Activated CD4-positive, alpha-beta memory T cell treated with anti-CD3 and anti-CD28 coated beads, Interleukin-2, amount 10 ng/mL, durations not matched to agents 7 days and 5 days (primary cell): ENCODE results near the gene SIGLEC8. TPM values are rescaled to one million over a fixed set of nuclear protein-coding genes. Genes with fewer than 3 reads are reported as not detected.
A peak's percentile ranks its signal among the peaks of the same experiment; 100 is the strongest.
"Not testable (repeated sequence)": the region's sequence is repeated elsewhere in the genome, so short reads cannot be mapped to it uniquely, and the experiment has no call there.

Source experiments
- CTCF ChIA-PET: fragments of 350-600 bp; sonication (Branson Sonifier 250); formaldehyde crosslinking; loops from one replicate; lab custom pipeline; 2021; ENCODE audit warnings: antibody characterized with exemption, inconsistent platforms; lab: Charles Lee
- POLR2A ChIA-PET: fragments of 350-600 bp; sonication (Branson Sonifier 250); formaldehyde crosslinking; loops from one replicate; lab custom pipeline; 2021; ENCODE audit warnings: antibody characterized with exemption; lab: Charles Lee
- DNase-seq: peaks from one replicate; pipeline ENCODE4 v3.0.0-alpha.2; 2020
- H3K27ac Mint-ChIP-seq: one replicate; pipeline ENCODE4 v1.8.0; 2021; ENCODE audit warnings: mild to moderate bottlenecking, mixed read lengths
- H3K27me3 Mint-ChIP-seq: one replicate; pipeline ENCODE4 v1.8.0; 2021; ENCODE audit warnings: mixed read lengths
- H3K36me3 Mint-ChIP-seq: one replicate; pipeline ENCODE4 v1.8.0; 2021; ENCODE audit warnings: low read depth, mixed read lengths
- H3K4me1 Mint-ChIP-seq: one replicate; pipeline ENCODE4 v1.8.0; 2021; ENCODE audit warnings: mixed read lengths
- H3K4me3 Mint-ChIP-seq: one replicate; pipeline ENCODE4 v1.8.0; 2021; ENCODE audit warnings: mild to moderate bottlenecking, mixed read lengths
- H3K9me3 Mint-ChIP-seq: one replicate; pipeline ENCODE4 v1.8.0; 2021; ENCODE audit warnings: mixed read lengths
- total RNA-seq, 2 experiments: library from RNA; stranded (reverse); gene quantifications; one replicate each; pipeline ENCODE4 v1.2.3, GENCODE V29; 2021

Gene SIGLEC8
- total RNA-seq, 2 experiments from 2014 or later: not detected

GRCh38 chr19:51431124-51431523 is 27.1 kb downstream of the SIGLEC8 start:
- H3K36me3 Mint-ChIP-seq: no peaks in the 10 kb centered on the region
- no peak for DNase-seq
- peaks cover 16% of the 10 kb centered on the region for H3K27me3 Mint-ChIP-seq
- H3K4me1 Mint-ChIP-seq: no peaks in the 10 kb centered on the region
- H3K27ac Mint-ChIP-seq: no peak overlapping the region
- H3K4me3 Mint-ChIP-seq: no peak overlapping the region
- ChIA-PET CTCF (no interaction called here), POLR2A (no interaction called here)
- no peaks in the 10 kb centered on the region for H3K9me3 Mint-ChIP-seq

GRCh38 chr19:51430221-51430620 is 28.0 kb downstream of the SIGLEC8 start:
- H3K27me3 Mint-ChIP-seq: peaks cover 10% of the 10 kb centered on the region
- no peaks in the 10 kb centered on the region for H3K36me3 Mint-ChIP-seq
- CTCF ChIA-PET: no interaction called here
- no peak overlapping the region for H3K27ac Mint-ChIP-seq
- no peaks in the 10 kb centered on the region for H3K9me3 Mint-ChIP-seq
- H3K4me3 Mint-ChIP-seq: no peak overlapping the region
- no peak for DNase-seq
- H3K4me1 Mint-ChIP-seq: no peaks in the 10 kb centered on the region
- POLR2A ChIA-PET: no interaction called here

- no peak overlapping the region for H3K27ac Mint-ChIP-seq
- H3K4me1 Mint-ChIP-seq: no peaks in the 10 kb centered on the region
- no peak for DNase-seq
- ChIA-PET CTCF (interaction anchor here (0.8 to 1.2 kb wide), 2 partner anchors 11 to 379 kb away, joined by 3 to 7 read pairs; no protein-coding TSS in a partner anchor), POLR2A (no interaction called here)
- no peak overlapping the region for H3K4me3 Mint-ChIP-seq
- no peaks in the 10 kb centered on the region for H3K36me3 Mint-ChIP-seq
- H3K9me3 Mint-ChIP-seq: no peaks in the 10 kb centered on the region
- H3K27me3 Mint-ChIP-seq: peaks cover 8% of the 10 kb centered on the region
These were observed 31.1 kb downstream of the SIGLEC8 start for GRCh38 chr19:51427201-51427600.

- POLR2A ChIA-PET: interaction anchor here (2.2 kb wide), 1 partner anchor 27 kb away, joined by 8 read pairs; no protein-coding TSS in a partner anchor
- H3K9me3 Mint-ChIP-seq: no peaks in the 10 kb centered on the region
- H3K27ac Mint-ChIP-seq: no peak overlapping the region
- DNase-seq: peak; percentile 88
- no peak overlapping the region for H3K4me3 Mint-ChIP-seq
- H3K27me3 Mint-ChIP-seq: peaks cover 24% of the 10 kb centered on the region
- CTCF ChIA-PET: interaction anchor here (0.6 to 5.0 kb wide), 21 partner anchors 14 to 266 kb away, joined by 3 to 57 read pairs (median 4); partner anchors contain the start of genes ETFB and NKG7
- H3K36me3 Mint-ChIP-seq: no peaks in the 10 kb centered on the region
- H3K4me1 Mint-ChIP-seq: peaks cover 9% of the 10 kb centered on the region
These were observed 36.2 kb downstream of the SIGLEC8 start for GRCh38 chr19:51422053-51422448.

- no peak overlapping the region for H3K27ac Mint-ChIP-seq
- ChIA-PET CTCF (interaction anchor here (0.6 to 5.0 kb wide), 25 partner anchors 14 to 285 kb away, joined by 3 to 57 read pairs (median 4); partner anchors contain the start of genes ETFB and NKG7), POLR2A (interaction anchor here (2.2 kb wide), 1 partner anchor 27 kb away, joined by 8 read pairs; no protein-coding TSS in a partner anchor)
- peaks cover 21% of the 10 kb centered on the region for H3K27me3 Mint-ChIP-seq
- no peaks in the 10 kb centered on the region for H3K9me3 Mint-ChIP-seq
- peaks cover 12% of the 10 kb centered on the region for H3K4me1 Mint-ChIP-seq
- no peak for DNase-seq
- no peaks in the 10 kb centered on the region for H3K36me3 Mint-ChIP-seq
- no peak overlapping the region for H3K4me3 Mint-ChIP-seq
These were observed 36.8 kb downstream of the SIGLEC8 start for GRCh38 chr19:51421229-51422052.

GRCh38 chr19:51420511-51420910 is 37.7 kb downstream of the SIGLEC8 start:
- DNase-seq, H3K27ac Mint-ChIP-seq, H3K9me3 Mint-ChIP-seq, H3K36me3 Mint-ChIP-seq, H3K4me3 Mint-ChIP-seq: not testable (repeated sequence)
- H3K4me1 Mint-ChIP-seq: peaks cover 12% of the 10 kb centered on the region
- peaks cover 21% of the 10 kb centered on the region for H3K27me3 Mint-ChIP-seq
- ChIA-PET POLR2A (interaction anchor here (2.2 kb wide), 1 partner anchor 26 kb away, joined by 8 read pairs; no protein-coding TSS in a partner anchor), CTCF (interaction anchor here (0.7 to 5.0 kb wide), 14 partner anchors 13 to 243 kb away, joined by 3 to 57 read pairs (median 6); partner anchors contain the start of genes ETFB and NKG7)

- Mint-ChIP-seq H3K9me3 (no peaks in the 10 kb centered on the region), H3K27me3 (peaks cover 20% of the 10 kb centered on the region), H3K36me3 (no peaks in the 10 kb centered on the region), H3K4me3 (no peak overlapping the region), H3K4me1 (peaks cover 12% of the 10 kb centered on the region), H3K27ac (no peak overlapping the region)
- ChIA-PET CTCF (interaction anchor here (1.0 to 5.0 kb wide), 7 partner anchors 11 to 242 kb away, joined by 3 to 57 read pairs (median 6); no protein-coding TSS in a partner anchor), POLR2A (interaction anchor here (2.9 kb wide), 1 partner anchor 24 kb away, joined by 20 read pairs; no protein-coding TSS in a partner anchor)
- no peak for DNase-seq
These were observed 39.5 kb downstream of the SIGLEC8 start for GRCh38 chr19:51418707-51419106.

- H3K27me3 Mint-ChIP-seq: peaks cover 20% of the 10 kb centered on the region
- no peak overlapping the region for H3K4me3 Mint-ChIP-seq
- ChIA-PET POLR2A (interaction anchor here (1.1 to 2.9 kb wide), 3 partner anchors 23 to 67 kb away, joined by 4 to 20 read pairs (median 6); partner anchors contain the start of gene NKG7), CTCF (interaction anchor here (0.6 to 2.4 kb wide), 10 partner anchors 10 to 243 kb away, joined by 3 to 9 read pairs (median 4); no protein-coding TSS in a partner anchor)
- no peaks in the 10 kb centered on the region for H3K36me3 Mint-ChIP-seq
- no peak overlapping the region for H3K27ac Mint-ChIP-seq
- H3K4me1 Mint-ChIP-seq: peaks cover 12% of the 10 kb centered on the region
- DNase-seq: no peak
- H3K9me3 Mint-ChIP-seq: no peaks in the 10 kb centered on the region
These were observed 40.5 kb downstream of the SIGLEC8 start for GRCh38 chr19:51417810-51418157.

GRCh38 chr19:51417107-51417809 is 41.0 kb downstream of the SIGLEC8 start, which contains the start of gene SIGLEC10:
TSS of gene SIGLEC10 (minus strand) at chr19:51417642. CDS start at chr19:51417581, 61 bp downstream.
- ChIA-PET CTCF (interaction anchor here (0.6 to 2.4 kb wide), 10 partner anchors 9 to 240 kb away, joined by 3 to 9 read pairs (median 4); no protein-coding TSS in a partner anchor), POLR2A (interaction anchor here (1.1 to 2.9 kb wide), 3 partner anchors 23 to 66 kb away, joined by 4 to 20 read pairs (median 6); partner anchors contain the start of gene NKG7)
- no peaks in the 10 kb centered on the region for H3K9me3 Mint-ChIP-seq
- peaks cover 12% of the 10 kb centered on the region for H3K4me1 Mint-ChIP-seq
- peak; percentile 29 for DNase-seq
- H3K27ac Mint-ChIP-seq: no peak within 1 kb of the TSS
- H3K4me3 Mint-ChIP-seq: no peak within 1 kb of the TSS
- H3K27me3 Mint-ChIP-seq: peaks cover 20% of the 10 kb centered on the region
- no peaks in the 10 kb centered on the region for H3K36me3 Mint-ChIP-seq

- DNase-seq, H3K27ac Mint-ChIP-seq, H3K4me3 Mint-ChIP-seq, H3K36me3 Mint-ChIP-seq, H3K4me1 Mint-ChIP-seq, H3K9me3 Mint-ChIP-seq: not testable (repeated sequence)
- ChIA-PET POLR2A (interaction anchor here (2.0 to 2.9 kb wide), 2 partner anchors 22 to 44 kb away, joined by 6 to 20 read pairs; partner anchors contain the start of gene NKG7), CTCF (interaction anchor here (0.9 to 1.8 kb wide), 3 partner anchors 18 to 99 kb away, joined by 3 to 6 read pairs (median 3); no protein-coding TSS in a partner anchor)
- H3K27me3 Mint-ChIP-seq: peaks cover 16% of the 10 kb centered on the region
These were observed 41.8 kb downstream of the SIGLEC8 start for GRCh38 chr19:51416422-51416821.

GRCh38 chr19:51415187-51415586 is 43.1 kb downstream of the SIGLEC8 start:
- H3K9me3 Mint-ChIP-seq: no peaks in the 10 kb centered on the region
- peaks cover 11% of the 10 kb centered on the region for H3K27me3 Mint-ChIP-seq
- H3K36me3 Mint-ChIP-seq: no peaks in the 10 kb centered on the region
- ChIA-PET CTCF (interaction anchor here (1.1 kb wide), 1 partner anchor 240 kb away, joined by 4 read pairs; no protein-coding TSS in a partner anchor), POLR2A (no interaction called here)
- H3K4me3 Mint-ChIP-seq: no peak overlapping the region
- peaks cover 9% of the 10 kb centered on the region for H3K4me1 Mint-ChIP-seq
- no peak for DNase-seq
- H3K27ac Mint-ChIP-seq: no peak overlapping the region
